HG02678 (cell line): ENCODE results near the gene ALOX12.
"Not testable (repeated sequence)": the region's sequence is repeated elsewhere in the genome, so short reads cannot be mapped to it uniquely, and the experiment has no call there.

Source experiments
- ATAC-seq: cut with Tn5 transposase; IDR thresholded peaks from one replicate; pipeline ENCODE4 v1.9.1; 2021; ENCODE audit warnings: mild to moderate bottlenecking, moderate library complexity; ENCODE audit not compliant: unreplicated experiment

Gene ALOX12

GRCh38 chr17:6995500-6996255 is at the start of gene ALOX12:
Gene ALOX12, plus strand, starts transcription at chr17:6996049. Its CDS starts 69 bp downstream, at chr17:6996118.
- no peak for ATAC-seq

GRCh38 chr17:6947745-6948144 is 48.1 kb upstream of the ALOX12 start:
- no peak for ATAC-seq

- ATAC-seq: no peak
These were observed 47.3 kb upstream of the ALOX12 start for GRCh38 chr17:6948562-6948961.

GRCh38 chr17:6948976-6949375 is 46.9 kb upstream of the ALOX12 start:
- no peak for ATAC-seq

GRCh38 chr17:6950938-6951337 is 44.9 kb upstream of the ALOX12 start:
- ATAC-seq: not testable (repeated sequence)

GRCh38 chr17:6953689-6954088 is 42.2 kb upstream of the ALOX12 start:
- no peak for ATAC-seq

GRCh38 chr17:6959700-6960099 is 36.1 kb upstream of the ALOX12 start:
- ATAC-seq: no peak

GRCh38 chr17:6969323-6969726 is 26.5 kb upstream of the ALOX12 start:
- no peak for ATAC-seq

- ATAC-seq: no peak
These were observed 24.9 kb upstream of the ALOX12 start for GRCh38 chr17:6970992-6971391.

GRCh38 chr17:6979440-6979839 is 16.4 kb upstream of the ALOX12 start:
- ATAC-seq: not testable (repeated sequence)

- ATAC-seq: no peak
These were observed 14.4 kb upstream of the ALOX12 start for GRCh38 chr17:6981426-6981825.

GRCh38 chr17:6985266-6985665 is 10.6 kb upstream of the ALOX12 start:
- no peak for ATAC-seq

GRCh38 chr17:6986676-6987075 is 9.2 kb upstream of the ALOX12 start:
- no peak for ATAC-seq

- ATAC-seq: no peak
These were observed 6.1 kb upstream of the ALOX12 start for GRCh38 chr17:6989779-6990178.

GRCh38 chr17:6993613-6994056 is 2.2 kb upstream of the ALOX12 start:
- not testable (repeated sequence) for ATAC-seq

- ATAC-seq: no peak
These were observed 1.7 kb upstream of the ALOX12 start for GRCh38 chr17:6994118-6994598.

GRCh38 chr17:6994666-6995256 is 1.1 kb upstream of the ALOX12 start:
- no peak for ATAC-seq

- no peak for ATAC-seq
These were observed 585 bp downstream of the ALOX12 start for GRCh38 chr17:6996256-6997011.

- no peak for ATAC-seq
These were observed 1.3 kb downstream of the ALOX12 start for GRCh38 chr17:6997171-6997570.

- no peak for ATAC-seq
These were observed 3.1 kb downstream of the ALOX12 start for GRCh38 chr17:6998855-6999508.

GRCh38 chr17:7001318-7001961 is 5.6 kb downstream of the ALOX12 start:
- ATAC-seq: no peak
